GM23248 (cell line): ENCODE measurements around the gene STARD3. TPM values are rescaled to one million over a fixed set of nuclear protein-coding genes. Genes with fewer than 3 reads are reported as not detected.

Experiments used
- DNase-seq: peaks from one replicate; pipeline ENCODE4 v3.0.0-alpha.2; 2015
- H2AFZ ChIP-seq: fragments of 200-600 bp; sonication (generic); 2 replicates; pipeline ENCODE4 v1.6.1; 2016; ENCODE audit warnings: antibody characterized with exemption
- H3F3A ChIP-seq: fragments of 200-600 bp; sonication (generic); 2 replicates; pipeline ENCODE4 v1.6.1; 2016; ENCODE audit warnings: mild to moderate bottlenecking, antibody characterized with exemption, mixed run types; ENCODE audit not compliant: insufficient read depth
- H3K27ac ChIP-seq: fragments of 200-600 bp; sonication (generic); 2 replicates; pipeline ENCODE4 v1.5.1; 2016; ENCODE audit warnings: mild to moderate bottlenecking
- H3K27me3 ChIP-seq: fragments of 200-600 bp; sonication (generic); replicated peaks from 2 replicates; pipeline ENCODE4 v1.6.1; 2016; ENCODE audit warnings: mild to moderate bottlenecking; ENCODE audit not compliant: insufficient read depth
- H3K36me3 ChIP-seq: fragments of 200-600 bp; sonication (generic); 2 replicates; pipeline ENCODE4 v1.6.1; 2016; ENCODE audit warnings: low read depth, mild to moderate bottlenecking
- H3K4me1 ChIP-seq: fragments of 200-600 bp; sonication (generic); 2 replicates; pipeline ENCODE4 v1.6.1; 2016; ENCODE audit warnings: mild to moderate bottlenecking; ENCODE audit not compliant: insufficient read depth
- H3K4me2 ChIP-seq: fragments of 200-600 bp; sonication (generic); one replicate; pipeline ENCODE4 v1.6.1; 2016; ENCODE audit warnings: mild to moderate bottlenecking; ENCODE audit not compliant: unreplicated experiment
- H3K4me3 ChIP-seq: fragments of 200-600 bp; sonication (generic); 2 replicates; pipeline ENCODE4 v1.5.1; 2016; ENCODE audit warnings: mild to moderate bottlenecking
- H3K79me2 ChIP-seq: fragments of 200-600 bp; sonication (generic); 2 replicates; pipeline ENCODE4 v1.6.1; 2016; ENCODE audit warnings: mild to moderate bottlenecking; ENCODE audit not compliant: insufficient read depth
- H3K9ac ChIP-seq: fragments of 200-600 bp; sonication (generic); 2 replicates; pipeline ENCODE4 v1.6.1; 2016; ENCODE audit warnings: mild to moderate bottlenecking
- H3K9me2 ChIP-seq: fragments of 200-600 bp; sonication (generic); 2 replicates; pipeline ENCODE4 v1.6.1; 2016; ENCODE audit warnings: mixed run types, mild to moderate bottlenecking, moderate library complexity; ENCODE audit not compliant: insufficient read depth
- H3K9me3 ChIP-seq: fragments of 200-600 bp; sonication (generic); one replicate; pipeline ENCODE4 v1.6.1; 2017; ENCODE audit warnings: low read depth
- H4K20me1 ChIP-seq: fragments of 200-600 bp; sonication (generic); 2 replicates; pipeline ENCODE4 v1.6.0; 2016; ENCODE audit not compliant: insufficient read depth
- EZH2 ChIP-seq: fragments of 200-600 bp; sonication (generic); IDR thresholded peaks from 2 replicates; pipeline ENCODE4 v1.6.1; 2018; ENCODE audit warnings: antibody characterized with exemption, mild to moderate bottlenecking; ENCODE audit not compliant: insufficient read depth, poor library complexity, severe bottlenecking
- EZH2phosphoT487 ChIP-seq: fragments of 200-600 bp; sonication (generic); IDR thresholded peaks from 2 replicates; pipeline ENCODE4 v1.6.1; 2018; ENCODE audit warnings: antibody characterized with exemption, moderate library complexity, mild to moderate bottlenecking, low read depth; ENCODE audit not compliant: insufficient read depth
- WGBS, 2 experiments: methylation state at CpG; one replicate each; pipeline ENCODE4 v1.1.6; 2015 to 2017; ENCODE audit warnings: low lambda C conversion rate in 2 of 2, low coverage in 1 of 2; ENCODE audit errors: missing lambda C conversion rate in 2 of 2; 5-methylcytosine and 5-hydroxymethylcytosine counted together
- in situ Hi-C: fragments of 300-500 bp; cut with MboI; formaldehyde crosslinking; loops from 2 replicates; pipeline ENCODE4 v1.15.0; 2020
- polyA plus RNA-seq: library from polyadenylated mRNA; unstranded; fragments of >200 nt; fragmentation: Nextera tagmentation; extraction: Ambion mirVana; gene quantifications from 2 replicates; pipeline ENCODE4 v1.2.1, GENCODE V29; 2016
- total RNA-seq: library from RNA; depleted of rRNA; stranded (reverse); fragments of >200 nt; shearing (Covaris generic); gene quantifications from 2 replicates; pipeline ENCODE4 v1.2.3, GENCODE V29; 2014

Gene STARD3
- total and polyA plus RNA-seq, 2 experiments from 2014 or later: 32.3 to 41.0 TPM

DNA sequence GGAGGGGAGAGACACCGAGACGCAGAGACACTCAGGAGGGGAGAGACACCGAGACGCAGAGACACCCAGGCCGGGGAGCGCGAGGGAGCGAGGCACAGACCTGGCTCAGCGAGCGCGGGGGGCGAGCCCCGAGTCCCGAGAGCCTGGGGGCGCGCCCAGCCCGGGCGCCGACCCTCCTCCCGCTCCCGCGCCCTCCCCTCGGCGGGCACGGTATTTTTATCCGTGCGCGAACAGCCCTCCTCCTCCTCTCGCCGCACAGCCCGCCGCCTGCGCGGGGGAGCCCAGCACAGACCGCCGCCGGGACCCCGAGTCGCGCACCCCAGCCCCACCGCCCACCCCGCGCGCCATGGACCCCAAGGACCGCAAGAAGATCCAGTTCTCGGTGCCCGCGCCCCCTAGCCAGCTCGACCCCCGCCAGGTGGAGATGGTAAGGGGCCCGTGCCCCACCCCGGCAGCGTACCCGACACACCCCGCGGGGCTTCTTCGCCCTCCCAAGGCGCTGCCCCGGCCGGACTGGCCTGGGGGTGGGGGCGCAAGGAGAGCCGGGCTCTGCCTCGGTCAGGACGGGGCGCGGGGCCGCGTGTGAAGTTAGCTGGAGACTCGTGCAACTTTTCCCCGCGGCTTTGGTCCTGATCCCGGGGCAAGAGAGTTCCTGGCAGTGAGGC lies 9.8 kb upstream of the STARD3 start:
- H3K36me3 ChIP-seq: no peaks in the 10 kb centered on the region
- TF ChIP-seq EZH2 (no peak), EZH2phosphoT487 (no peak)
- DNase-seq: no peak
- H3K4me2 ChIP-seq: peak overlapping the region; percentile 72
- in situ Hi-C loops: loop anchor here (10.0 kb wide), 1 partner anchor 128 kb away; no protein-coding TSS in a partner anchor
- H4K20me1 ChIP-seq: no peaks in the 10 kb centered on the region
- H3K4me3 ChIP-seq: peak overlapping the region; percentile 56
- no peak overlapping the region for H3K27ac ChIP-seq
- WGBS, 2 experiments: 1 to 10% methylated on average over 26 to 51 of the region's 72 CpGs
- H3K9me2 ChIP-seq: no peaks in the 10 kb centered on the region
- H3F3A ChIP-seq: peaks cover 5% of the 10 kb centered on the region; the same call in 1 of the 2 replicates
- H3K4me1 ChIP-seq: no peaks in the 10 kb centered on the region
- no peaks in the 10 kb centered on the region for H3K79me2 ChIP-seq
- no peak overlapping the region for H3K9ac ChIP-seq
- peak overlapping the region; percentile 38; the same call in 1 of the 2 replicates for H2AFZ ChIP-seq
- peaks cover 44% of the 10 kb centered on the region for H3K27me3 ChIP-seq
- H3K9me3 ChIP-seq: no peaks in the 10 kb centered on the region

DNA sequence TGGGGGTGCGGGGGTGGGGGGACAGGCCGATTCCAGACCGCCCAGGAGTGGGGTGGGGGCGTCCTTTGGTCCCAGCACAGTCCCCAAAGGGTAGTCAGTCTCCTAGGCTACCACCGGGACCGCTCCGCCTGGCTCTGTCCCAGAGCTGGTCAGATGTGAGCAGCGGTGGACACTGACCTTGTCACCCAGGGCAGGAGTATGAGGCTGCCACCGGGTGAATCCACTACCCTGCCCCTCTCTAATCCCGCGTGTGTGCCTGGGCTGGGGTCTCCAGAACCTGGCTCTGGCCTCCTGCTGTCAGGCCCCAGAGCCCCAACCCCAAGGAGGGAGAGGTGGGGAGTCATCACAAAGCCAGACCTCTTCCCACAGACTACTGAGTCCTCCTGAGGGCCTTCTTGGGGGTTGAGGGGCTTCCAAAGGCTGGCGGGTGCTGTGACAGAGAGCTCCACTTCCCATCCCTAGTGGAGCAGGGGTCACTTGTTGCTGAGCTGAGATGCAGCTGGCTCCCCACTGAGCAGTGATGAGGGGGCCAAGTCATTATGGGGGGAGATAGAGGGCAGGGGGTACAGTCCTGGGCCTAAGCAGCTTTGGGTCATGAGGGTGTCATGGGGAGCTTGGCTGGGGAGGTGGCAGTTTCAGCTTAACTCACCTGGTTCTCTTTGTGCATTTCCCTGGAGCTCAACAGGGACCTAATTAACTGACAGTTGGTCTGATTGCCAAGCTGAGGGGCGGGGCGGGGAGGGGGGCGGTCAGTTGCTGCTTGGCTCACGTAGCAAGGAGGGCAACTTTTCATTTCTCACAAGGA lies 9.0 kb upstream of the STARD3 start:
- H4K20me1 ChIP-seq: no peaks in the 10 kb centered on the region
- H3K36me3 ChIP-seq: no peaks in the 10 kb centered on the region
- no peaks in the 10 kb centered on the region for H3K4me1 ChIP-seq
- WGBS, 2 experiments: 40 to 69% methylated on average over 8 to 15 of the region's 16 CpGs
- no peak for DNase-seq
- H3K4me3 ChIP-seq: no peak overlapping the region
- H3K27me3 ChIP-seq: peaks cover 44% of the 10 kb centered on the region
- H2AFZ ChIP-seq: no peak overlapping the region
- no peak overlapping the region for H3K4me2 ChIP-seq
- H3F3A ChIP-seq: no peaks in the 10 kb centered on the region
- in situ Hi-C loops: loop anchor here (10.0 kb wide), 1 partner anchor 127 kb away; no protein-coding TSS in a partner anchor
- no peak overlapping the region for H3K27ac ChIP-seq
- no peak for TF ChIP-seq EZH2
- H3K79me2 ChIP-seq: no peaks in the 10 kb centered on the region
- no peak overlapping the region for H3K9ac ChIP-seq
- no peaks in the 10 kb centered on the region for H3K9me2 ChIP-seq
- no peaks in the 10 kb centered on the region for H3K9me3 ChIP-seq

DNA sequence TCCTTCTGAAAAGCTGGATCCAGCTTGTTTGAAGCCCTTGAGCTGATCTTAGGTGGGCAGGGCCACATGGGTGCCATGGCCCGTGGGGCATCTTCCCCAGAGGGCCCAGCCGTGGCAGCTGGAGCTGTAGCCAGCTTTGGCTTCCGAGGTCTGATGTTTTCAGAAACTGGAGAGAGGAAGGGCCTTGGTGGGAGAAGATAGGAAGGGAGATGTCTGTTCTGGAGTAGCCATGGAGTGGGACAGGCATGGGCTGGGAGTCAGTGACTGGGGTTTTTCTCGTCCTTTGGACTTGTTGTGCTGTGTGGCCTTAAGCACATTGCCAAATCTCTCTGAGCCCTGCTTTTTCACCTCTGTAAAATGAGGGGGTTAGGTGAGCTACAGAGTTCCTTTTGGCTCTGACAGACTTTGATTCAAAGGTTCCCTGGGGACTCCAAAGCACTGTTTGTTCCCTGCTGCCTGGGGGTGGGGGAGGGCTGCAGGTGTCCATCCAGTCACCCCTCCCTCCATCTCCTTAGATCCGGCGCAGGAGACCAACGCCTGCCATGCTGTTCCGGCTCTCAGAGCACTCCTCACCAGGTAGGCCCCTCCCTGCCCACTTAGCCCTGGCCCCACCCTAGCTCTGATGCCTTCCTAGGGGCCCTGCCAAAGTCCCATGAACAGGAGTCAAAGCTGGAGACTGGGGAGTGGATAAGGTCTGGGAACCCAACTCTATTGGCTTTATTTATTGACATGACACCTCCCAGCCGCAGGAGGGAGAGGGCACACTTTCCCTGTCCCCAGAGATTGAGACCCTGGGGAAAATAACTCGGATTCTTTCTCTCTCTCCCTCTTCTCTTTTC lies 8.1 kb upstream of the STARD3 start:
- Histone ChIP-seq H3K27me3 (peaks cover 44% of the 10 kb centered on the region), H3K36me3 (no peaks in the 10 kb centered on the region), H3K79me2 (no peaks in the 10 kb centered on the region), H2AFZ (no peak overlapping the region), H3K4me2 (no peak overlapping the region), H3K4me1 (no peaks in the 10 kb centered on the region), H3K9ac (no peak overlapping the region), H3K4me3 (no peak overlapping the region), H3F3A (no peaks in the 10 kb centered on the region), H4K20me1 (no peaks in the 10 kb centered on the region), H3K27ac (no peak overlapping the region), H3K9me3 (no peaks in the 10 kb centered on the region), H3K9me2 (no peaks in the 10 kb centered on the region)
- no peak for DNase-seq
- TF ChIP-seq EZH2: no peak
- no peak for TF ChIP-seq EZH2phosphoT487
- in situ Hi-C loops: loop anchor here (10.0 kb wide), 1 partner anchor 126 kb away; no protein-coding TSS in a partner anchor
- 39 to 40% methylated on average over 10 of the region's 10 CpGs for WGBS, 2 experiments

DNA sequence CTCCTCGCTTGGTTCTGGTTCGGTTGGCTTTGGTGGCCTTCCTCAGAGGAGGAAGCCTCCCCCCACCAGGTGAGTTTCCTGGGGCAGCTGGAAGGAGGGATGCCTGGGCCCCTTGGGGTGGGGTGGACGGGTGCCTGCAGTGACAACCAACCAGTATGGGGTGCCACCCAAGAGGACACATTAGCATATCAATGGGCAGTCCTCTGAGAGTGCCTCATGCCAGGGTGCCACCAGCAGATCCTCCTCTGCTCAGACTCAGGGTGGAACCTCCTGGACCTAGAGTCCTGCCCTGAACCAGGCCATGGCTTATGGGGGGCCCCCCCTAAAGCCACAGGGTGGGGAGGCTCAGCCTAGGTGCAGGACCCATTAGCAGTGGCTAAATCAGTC lies 7.5 kb upstream of the STARD3 start:
- H3K4me2 ChIP-seq: no peak overlapping the region
- H3K9me3 ChIP-seq: no peaks in the 10 kb centered on the region
- TF ChIP-seq EZH2 (no peak), EZH2phosphoT487 (no peak)
- DNase-seq: no peak
- peaks cover 44% of the 10 kb centered on the region for H3K27me3 ChIP-seq
- no peaks in the 10 kb centered on the region for H3K79me2 ChIP-seq
- H4K20me1 ChIP-seq: no peaks in the 10 kb centered on the region
- 75 to 76% methylated on average over 3 of the region's 3 CpGs for WGBS, 2 experiments
- no peak overlapping the region for H3K9ac ChIP-seq
- no peaks in the 10 kb centered on the region for H3F3A ChIP-seq
- no peak overlapping the region for H3K4me3 ChIP-seq
- no peaks in the 10 kb centered on the region for H3K4me1 ChIP-seq
- in situ Hi-C loops: loop anchor here (10.0 kb wide), 1 partner anchor 125 kb away; no protein-coding TSS in a partner anchor
- H3K9me2 ChIP-seq: no peaks in the 10 kb centered on the region
- no peaks in the 10 kb centered on the region for H3K36me3 ChIP-seq
- no peak overlapping the region for H3K27ac ChIP-seq
- H2AFZ ChIP-seq: no peak overlapping the region
